Sigmoid colon (tissue), 4 donors: ENCODE measurements around the gene TSEN54.

Experiments
- POLR2A ChIP-seq, 2 donors: fragments of 450-650 bp; IDR thresholded peaks; one replicate each; pipeline ENCODE4 v1.6.1; 2016; ENCODE audit warnings: antibody characterized with exemption in 2 of 2, mild to moderate bottlenecking in 2 of 2, moderate library complexity in 2 of 2
- POLR2AphosphoS5 ChIP-seq, 4 donors: sonication (generic); formaldehyde crosslinking; IDR thresholded peaks; one replicate each; pipeline ENCODE4 v1.6.1; 2017; ENCODE audit warnings: antibody characterized with exemption in 4 of 4
- TF ChIP-seq, protein P1 (sequence below), 4 experiments: fragments of 450-650 bp in 3 of 4; fragments of 200-600 bp in 1 of 4; IDR thresholded peaks; one replicate each; pipeline ENCODE4 v1.5.1; 2016 to 2019; ENCODE audit warnings: antibody characterized with exemption in 4 of 4, mild to moderate bottlenecking in 3 of 4, moderate library complexity in 2 of 4

DNA sequence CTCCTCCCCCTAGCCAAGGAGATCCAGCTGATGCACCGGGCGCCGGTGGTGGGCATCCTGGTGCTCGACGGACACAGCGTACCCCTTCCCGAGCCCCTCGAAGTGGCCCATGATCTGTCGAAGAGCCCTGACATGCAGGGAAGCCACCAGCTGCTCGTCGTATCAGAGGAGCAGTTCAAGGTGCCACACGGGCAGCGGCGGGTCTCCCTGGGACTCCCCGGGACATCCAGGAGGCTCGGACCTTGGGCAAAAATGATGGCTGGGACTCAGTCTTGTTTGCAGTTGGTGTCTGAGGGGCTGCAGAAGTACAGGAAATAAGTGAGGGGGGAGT lies 55.5 kb downstream of the TSEN54 start:
- TF ChIP-seq POLR2AphosphoS5 (IDR thresholded peaks at IDR 0.05) (no peak), POLR2A (IDR thresholded peaks at IDR 0.05) (no peak)
- TF ChIP-seq, protein P1, sequence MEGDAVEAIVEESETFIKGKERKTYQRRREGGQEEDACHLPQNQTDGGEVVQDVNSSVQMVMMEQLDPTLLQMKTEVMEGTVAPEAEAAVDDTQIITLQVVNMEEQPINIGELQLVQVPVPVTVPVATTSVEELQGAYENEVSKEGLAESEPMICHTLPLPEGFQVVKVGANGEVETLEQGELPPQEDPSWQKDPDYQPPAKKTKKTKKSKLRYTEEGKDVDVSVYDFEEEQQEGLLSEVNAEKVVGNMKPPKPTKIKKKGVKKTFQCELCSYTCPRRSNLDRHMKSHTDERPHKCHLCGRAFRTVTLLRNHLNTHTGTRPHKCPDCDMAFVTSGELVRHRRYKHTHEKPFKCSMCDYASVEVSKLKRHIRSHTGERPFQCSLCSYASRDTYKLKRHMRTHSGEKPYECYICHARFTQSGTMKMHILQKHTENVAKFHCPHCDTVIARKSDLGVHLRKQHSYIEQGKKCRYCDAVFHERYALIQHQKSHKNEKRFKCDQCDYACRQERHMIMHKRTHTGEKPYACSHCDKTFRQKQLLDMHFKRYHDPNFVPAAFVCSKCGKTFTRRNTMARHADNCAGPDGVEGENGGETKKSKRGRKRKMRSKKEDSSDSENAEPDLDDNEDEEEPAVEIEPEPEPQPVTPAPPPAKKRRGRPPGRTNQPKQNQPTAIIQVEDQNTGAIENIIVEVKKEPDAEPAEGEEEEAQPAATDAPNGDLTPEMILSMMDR (IDR thresholded peaks at IDR 0.05): no peak
